SK-N-MC (cell line): ENCODE measurements around the gene LMF1.

Source experiments
- FOXP2 ChIP-seq: optimal IDR thresholded peaks from 2 replicates; pipeline ENCODE3; 2011; ENCODE audit warnings: mild to moderate bottlenecking, moderate library complexity; ENCODE audit not compliant: insufficient read depth; ENCODE audit errors: extremely low read length, control extremely low read depth
- POLR2AphosphoS5 ChIP-seq: IDR thresholded peaks from 2 replicates; pipeline ENCODE4 v1.6.1; 2012; ENCODE audit warnings: mild to moderate bottlenecking, low read depth, low read length, borderline replicate concordance

- TF ChIP-seq FOXP2 (no peak), POLR2AphosphoS5 (no peak)
These were observed 6.4 kb upstream of the LMF1 start for GRCh38 chr16:977081-977701.
